Measurements from ENCODE around the gene NAXD. TPM values are rescaled to one million over a fixed set of nuclear protein-coding genes. Genes with fewer than 3 reads are reported as not detected.

The NAXD gene
- total and polyA plus RNA-seq, 12 donors: 48.5 to 107 (median 62.9) TPM

GRCh38 chr13:110681868-110682550 is 66.7 kb downstream of the NAXD start:
- Histone ChIP-seq H3K4me3 (no peak overlapping the region), H3K27me3 (no peaks in the 10 kb centered on the region), H3K27ac (no peak overlapping the region), H3K36me3 (replicated peaks in 1 of 2) (peaks cover 0 to 60% of the 10 kb centered on the region in 2 donors), H3K4me1 (replicated peaks in 1 of 2) (no peaks in the 10 kb centered on the region), H3K9me3 (replicated peaks in 1 of 3) (no peaks in the 10 kb centered on the region)
- peak in 1 of 7 donors; percentile 24 for DNase-seq
- WGBS, 4 donors: 86 to 88% (median 87%) methylated on average over 15 of the region's 15 CpGs
- TF ChIP-seq POLR2A (IDR thresholded peaks at IDR 0.05): no peak
- TF ChIP-seq CTCF (IDR thresholded peaks at IDR 0.05): no peak
- intact Hi-C loops (cut with DNase I): loop anchor here in 1 of 2 donors (10.0 kb wide), 1 partner anchor 133 kb away; no protein-coding TSS in a partner anchor

GRCh38 chr13:110682746-110683145 is 67.4 kb downstream of the NAXD start:
- H3K4me3 ChIP-seq: no peak overlapping the region
- DNase-seq: peak in 1 of 7 donors; percentile 41
- 86 to 91% (median 88%) methylated on average over 12 of the region's 12 CpGs for WGBS, 4 donors
- no peaks in the 10 kb centered on the region for H3K27me3 ChIP-seq
- intact Hi-C loops (cut with DNase I): loop anchor here in 1 of 2 donors (10.0 kb wide), 1 partner anchor 132 kb away; no protein-coding TSS in a partner anchor
- H3K4me1 ChIP-seq (replicated peaks in 1 of 2): no peaks in the 10 kb centered on the region
- TF ChIP-seq POLR2A (IDR thresholded peaks at IDR 0.05) (no peak), CTCF (IDR thresholded peaks at IDR 0.05) (no peak)
- H3K36me3 ChIP-seq (replicated peaks in 1 of 2): peaks cover 0 to 68% of the 10 kb centered on the region in 2 donors
- H3K27ac ChIP-seq: no peak overlapping the region
- no peaks in the 10 kb centered on the region for H3K9me3 ChIP-seq (replicated peaks in 1 of 3)

GRCh38 chr13:110683203-110683883 is 68.0 kb downstream of the NAXD start:
- Histone ChIP-seq H3K27ac (peak overlapping the region in 1 of 5 donors; percentile 32), H3K9me3 (replicated peaks in 1 of 3) (no peaks in the 10 kb centered on the region), H3K4me3 (no peak overlapping the region), H3K36me3 (replicated peaks in 1 of 2) (peaks cover 0 to 69% of the 10 kb centered on the region in 2 donors), H3K4me1 (replicated peaks in 1 of 2) (no peaks in the 10 kb centered on the region), H3K27me3 (no peaks in the 10 kb centered on the region)
- 69 to 72% (median 71%) methylated on average over 5 of the region's 5 CpGs for WGBS, 4 donors
- peak; percentile 7 to 70 (median 38) for TF ChIP-seq CTCF (IDR thresholded peaks at IDR 0.05)
- no peak for TF ChIP-seq POLR2A (IDR thresholded peaks at IDR 0.05)
- intact Hi-C loops (cut with DNase I): loop anchor here in 1 of 2 donors (10.0 kb wide), 1 partner anchor 131 kb away; no protein-coding TSS in a partner anchor
- DNase-seq: peak in 5 of 7 donors; percentile 45 to 62 (median 51)

- 87 to 94% (median 90%) methylated on average over 3 to 5 of the region's 5 CpGs; no CpG with 5 or more reads in 1 of the 4 donors for WGBS, 4 donors
- intact Hi-C loops (cut with DNase I): loop anchor here in 1 of 2 donors (10.0 kb wide), 1 partner anchor 131 kb away; no protein-coding TSS in a partner anchor
- no peak overlapping the region for H3K4me3 ChIP-seq
- H3K9me3 ChIP-seq (replicated peaks in 1 of 3): no peaks in the 10 kb centered on the region
- no peaks in the 10 kb centered on the region for H3K4me1 ChIP-seq (replicated peaks in 1 of 2)
- peak overlapping the region in 1 of 5 donors; percentile 32 for H3K27ac ChIP-seq
- peak in 2 of 7 donors; percentile 15 to 41 for DNase-seq
- peaks cover 0 to 64% of the 10 kb centered on the region in 2 donors for H3K36me3 ChIP-seq (replicated peaks in 1 of 2)
- TF ChIP-seq POLR2A (IDR thresholded peaks at IDR 0.05): no peak
- TF ChIP-seq CTCF (IDR thresholded peaks at IDR 0.05): no peak
- H3K27me3 ChIP-seq: no peaks in the 10 kb centered on the region
Observed at GRCh38 chr13:110683921-110684320, 68.6 kb downstream of the NAXD start.
